Sciatic nerve (tissue), 2 donors: Measurements from ENCODE around the gene TOP1. TPM values are rescaled to one million over a fixed set of nuclear protein-coding genes. Genes with fewer than 3 reads are reported as not detected.
A peak's percentile ranks its signal among the peaks of the same experiment; 100 is the strongest.

ENCODE experiments used
- ATAC-seq: fragments of 200-7000 bp; cut with Tn5 transposase; one replicate; pipeline ENCODE4 v1.9.1; 2020; ENCODE audit warnings: mild to moderate bottlenecking, moderate library complexity
- DNase-seq: peaks from one replicate; pipeline ENCODE4 v3.0.0-alpha.2; 2020; ENCODE audit warnings: low spot score
- intact Hi-C: fragments of 100-400 bp; cut with DNase I; formaldehyde crosslinking; loops from one replicate; pipeline ENCODE4 v1.14.2; 2022
- total RNA-seq: library from RNA; stranded (reverse); fragmentation: NEBNext Ultra II Directional; extraction: Animal tissue kit (Norgen Biotek cat#: 25700); gene quantifications from one replicate; pipeline ENCODE4 v1.2.1, GENCODE V29; 2021
- donor health status: DM: no; HTN: no; CAD: no.
- donor health status: DM: no; HTN: no; CAD: no.

TOP1 gene
- 34.7 TPM for total RNA-seq

GRCh38 chr20:41028359-41029149, at the start of gene TOP1:
Gene TOP1, plus strand, starts transcription at chr20:41028822. Its CDS starts 246 bp downstream, at chr20:41029068.
- peak; percentile 99 for ATAC-seq

GRCh38 chr20:40979247-40979646, 49.4 kb upstream of the TOP1 start:
- no peak for DNase-seq
- no peak for ATAC-seq
- intact Hi-C loops: no loop called here

More at GRCh38 chr20:41028359-41029149, at the start of gene TOP1:
- DNase-seq: peak; percentile 100
- intact Hi-C loops: no loop called here

GRCh38 chr20:40980106-40980827, 48.4 kb upstream of the TOP1 start:
- intact Hi-C loops: no loop called here
- ATAC-seq (peak; percentile 26), DNase-seq (no peak)

GRCh38 chr20:40980828-40981310, 47.8 kb upstream of the TOP1 start:
- ATAC-seq: no peak
- DNase-seq: no peak
- intact Hi-C loops: no loop called here

GRCh38 chr20:40982415-40983145, 46.0 kb upstream of the TOP1 start:
- intact Hi-C loops: no loop called here
- ATAC-seq (no peak), DNase-seq (no peak)

GRCh38 chr20:40983898-40984297, 44.7 kb upstream of the TOP1 start:
- ATAC-seq (no peak), DNase-seq (no peak)
- intact Hi-C loops: no loop called here

GRCh38 chr20:40984496-40984895, 44.1 kb upstream of the TOP1 start:
- ATAC-seq (no peak), DNase-seq (no peak)
- intact Hi-C loops: no loop called here

GRCh38 chr20:40986774-40987173, 41.8 kb upstream of the TOP1 start:
- intact Hi-C loops: no loop called here
- DNase-seq (no peak), ATAC-seq (no peak)

GRCh38 chr20:40990542-40991120, 38.0 kb upstream of the TOP1 start:
- DNase-seq (peak; percentile 87), ATAC-seq (peak; percentile 98)
- intact Hi-C loops: loop anchor here (5.0 kb wide), 1 partner anchor 107 kb away; no protein-coding TSS in a partner anchor

GRCh38 chr20:40991181-40991889, 37.3 kb upstream of the TOP1 start:
- ATAC-seq: peak; percentile 81
- no peak for DNase-seq
- intact Hi-C loops: loop anchor here (5.0 kb wide), 1 partner anchor 106 kb away; no protein-coding TSS in a partner anchor

- no peak for DNase-seq
- intact Hi-C loops: loop anchor here (5.0 kb wide), 1 partner anchor 105 kb away; no protein-coding TSS in a partner anchor
- ATAC-seq: no peak
Observed at GRCh38 chr20:40992349-40993113, 36.1 kb upstream of the TOP1 start.

GRCh38 chr20:40993794-40994540, 34.7 kb upstream of the TOP1 start:
- intact Hi-C loops: loop anchor here (5.0 kb wide), 1 partner anchor 103 kb away; no protein-coding TSS in a partner anchor
- ATAC-seq: no peak
- no peak for DNase-seq

GRCh38 chr20:40996326-40996725, 32.3 kb upstream of the TOP1 start:
- DNase-seq (no peak), ATAC-seq (no peak)
- intact Hi-C loops: no loop called here

- no peak for ATAC-seq
- no peak for DNase-seq
- intact Hi-C loops: no loop called here
Observed at GRCh38 chr20:40997116-40997515, 31.5 kb upstream of the TOP1 start.

- DNase-seq: no peak
- ATAC-seq: no peak
- intact Hi-C loops: no loop called here
Observed at GRCh38 chr20:40999841-41000240, 28.8 kb upstream of the TOP1 start.

- intact Hi-C loops: no loop called here
- DNase-seq (no peak), ATAC-seq (no peak)
Observed at GRCh38 chr20:41000628-41001027, 28.0 kb upstream of the TOP1 start.

- ATAC-seq: no peak
- no peak for DNase-seq
- intact Hi-C loops: no loop called here
Observed at GRCh38 chr20:41001497-41001896, 27.1 kb upstream of the TOP1 start.
